Mucosa of descending colon (tissue), 3 donors: Measurements from ENCODE around the gene GPR27. TPM values are rescaled to one million over a fixed set of nuclear protein-coding genes. Genes with fewer than 3 reads are reported as not detected.

Experiments
- ATAC-seq: fragments of 200-7000 bp; cut with Tn5 transposase; one replicate; pipeline ENCODE4 v1.9.1; 2020; ENCODE audit warnings: mild to moderate bottlenecking, moderate library complexity
- DNase-seq, 3 donors: peaks; one replicate each; pipeline ENCODE4 v3.0.0-alpha.2; 2020
- H3K36me3 ChIP-seq: fragments of 200-600 bp; one replicate; pipeline ENCODE4 v1.8.0; 2021; ENCODE audit warnings: low read depth, mild to moderate bottlenecking
- H3K4me1 ChIP-seq: fragments of 200-600 bp; one replicate; pipeline ENCODE4 v1.8.0; 2021; ENCODE audit warnings: low read depth, mild to moderate bottlenecking
- H3K4me3 ChIP-seq: fragments of 200-600 bp; one replicate; pipeline ENCODE4 v1.8.0; 2021; ENCODE audit warnings: mild to moderate bottlenecking
- H3K9me3 ChIP-seq: fragments of 200-600 bp; one replicate; pipeline ENCODE4 v1.8.0; 2021; ENCODE audit warnings: mild to moderate bottlenecking
- CTCF ChIP-seq: fragments of 200-600 bp; IDR thresholded peaks from one replicate; pipeline ENCODE4 v1.8.0; 2022; ENCODE audit warnings: antibody characterized with exemption, mild to moderate bottlenecking
- intact Hi-C, 2 donors: fragments of 100-400 bp; cut with DNase I in 1 of 2; cut with micrococcal nuclease in 1 of 2; formaldehyde crosslinking; loops; one replicate each; pipeline versions ENCODE4 v1.11.0 to v1.11.1; 2022; cut with DNase I, micrococcal nuclease
- total RNA-seq, 3 donors: library from RNA; stranded (reverse); fragmentation: NEBNext Ultra II Directional in 2 of 3; extraction: Animal tissue kit (Norgen Biotek cat#: 25700) in 2 of 3; gene quantifications; one replicate each; pipeline versions ENCODE4 v1.2.1 to v1.2.4, GENCODE V29; 2021 to 2023
- donor health status: DM: no; HTN: no; CAD: no; lungs with moderate emphysema.
- donor health status: DM: no; HTN: no; CAD: no.
- donor health status: DM: no; HTN: yes; CAD: no.

GPR27 gene
- total RNA-seq, 3 donors from 2014 or later: 0.14 to 2.1 (median 0.39) TPM

GRCh38 chr3:71721002-71721401 lies 32.7 kb upstream of the GPR27 start:
- no peak for DNase-seq
- no peak overlapping the region for H3K4me3 ChIP-seq
- ATAC-seq: no peak
- no peak for TF ChIP-seq CTCF
- peaks cover 9% of the 10 kb centered on the region for H3K4me1 ChIP-seq
- no peaks in the 10 kb centered on the region for H3K36me3 ChIP-seq
- H3K9me3 ChIP-seq: no peaks in the 10 kb centered on the region
- intact Hi-C loops: no loop called here

GRCh38 chr3:71721651-71722157 lies 32.0 kb upstream of the GPR27 start:
- DNase-seq (no peak), ATAC-seq (no peak)
- no peak for TF ChIP-seq CTCF
- Histone ChIP-seq H3K36me3 (no peaks in the 10 kb centered on the region), H3K9me3 (no peaks in the 10 kb centered on the region), H3K4me1 (peaks cover 14% of the 10 kb centered on the region), H3K4me3 (no peak overlapping the region)
- intact Hi-C loops: no loop called here

- intact Hi-C loops: no loop called here
- DNase-seq: no peak
- ATAC-seq: no peak
- Histone ChIP-seq H3K36me3 (no peaks in the 10 kb centered on the region), H3K4me1 (peaks cover 14% of the 10 kb centered on the region), H3K9me3 (no peaks in the 10 kb centered on the region), H3K4me3 (no peak overlapping the region)
- TF ChIP-seq CTCF: no peak
Observed at GRCh38 chr3:71722693-71723092, 31.0 kb upstream of the GPR27 start.

- no peak for TF ChIP-seq CTCF
- DNase-seq (peak in 1 of 3 donors; percentile 35), ATAC-seq (peak; percentile 14)
- peaks cover 14% of the 10 kb centered on the region for H3K4me1 ChIP-seq
- H3K36me3 ChIP-seq: no peaks in the 10 kb centered on the region
- no peak overlapping the region for H3K4me3 ChIP-seq
- no peaks in the 10 kb centered on the region for H3K9me3 ChIP-seq
- intact Hi-C loops: no loop called here
Observed at GRCh38 chr3:71723452-71724170, 30.0 kb upstream of the GPR27 start.

GRCh38 chr3:71724171-71724453 lies 29.5 kb upstream of the GPR27 start:
- no peak for TF ChIP-seq CTCF
- ATAC-seq (no peak), DNase-seq (no peak)
- H3K36me3 ChIP-seq: no peaks in the 10 kb centered on the region
- no peaks in the 10 kb centered on the region for H3K9me3 ChIP-seq
- intact Hi-C loops: no loop called here
- peak overlapping the region; percentile 69 for H3K4me3 ChIP-seq
- H3K4me1 ChIP-seq: peaks cover 14% of the 10 kb centered on the region
